Loucy (cell line): ENCODE results near the gene STX16.

Experiments
- H2AFZ ChIP-seq: fragments of 200-600 bp; sonication (generic); 2 replicates; pipeline ENCODE4 v1.6.0; 2016; ENCODE audit warnings: antibody characterized with exemption, mild to moderate bottlenecking, low read length, moderate library complexity
- H3F3A ChIP-seq: fragments of 200-600 bp; 2 replicates; pipeline ENCODE4 v1.6.0; 2016; ENCODE audit warnings: antibody characterized with exemption, low read depth, mild to moderate bottlenecking
- H3K27me3 ChIP-seq: fragments of 200-600 bp; sonication (generic); 2 replicates; pipeline ENCODE4 v1.6.1; 2014; ENCODE audit warnings: low read length, mild to moderate bottlenecking; ENCODE audit not compliant: insufficient read depth, poor library complexity, severe bottlenecking
- H3K36me3 ChIP-seq: fragments of 200-600 bp; sonication (generic); 2 replicates; pipeline ENCODE4 v1.6.1; 2016; ENCODE audit warnings: low read length; ENCODE audit not compliant: insufficient read depth
- H3K4me1 ChIP-seq: fragments of 200-600 bp; sonication (generic); 2 replicates; pipeline ENCODE4 v1.5.1; 2014; ENCODE audit warnings: low read length, mild to moderate bottlenecking; ENCODE audit not compliant: insufficient read depth, poor library complexity, severe bottlenecking
- H3K4me2 ChIP-seq: fragments of 200-600 bp; sonication (generic); 2 replicates; pipeline ENCODE4 v1.6.0; 2014; ENCODE audit warnings: antibody characterized with exemption, low read length, low read depth, mild to moderate bottlenecking; ENCODE audit not compliant: poor library complexity, severe bottlenecking
- H3K4me3 ChIP-seq: fragments of 200-600 bp; sonication (generic); 2 replicates; pipeline ENCODE4 v1.5.1; 2014; ENCODE audit warnings: low read length, mild to moderate bottlenecking, mixed read lengths; ENCODE audit not compliant: poor library complexity, severe bottlenecking
- H3K79me2 ChIP-seq: fragments of 200-600 bp; sonication (generic); 2 replicates; pipeline ENCODE4 v1.6.1; 2014; ENCODE audit warnings: low read length; ENCODE audit not compliant: insufficient read depth
- H3K9ac ChIP-seq: fragments of 200-600 bp; sonication (generic); 2 replicates; pipeline ENCODE4 v1.6.0; 2014; ENCODE audit warnings: mild to moderate bottlenecking, low read depth, low read length, moderate library complexity; ENCODE audit not compliant: poor library complexity, severe bottlenecking
- H3K9me2 ChIP-seq: fragments of 200-600 bp; sonication (generic); replicated peaks from 2 replicates; pipeline ENCODE4 v1.6.1; 2016; ENCODE audit warnings: low read depth, low read length, mixed read lengths
- H3K9me3 ChIP-seq: fragments of 200-600 bp; sonication (generic); 2 replicates; pipeline ENCODE4 v1.6.1; 2014; ENCODE audit warnings: mild to moderate bottlenecking, antibody characterized with exemption, low read length, low read depth; ENCODE audit not compliant: insufficient read depth
- H4K20me1 ChIP-seq: fragments of 200-600 bp; sonication (generic); 2 replicates; pipeline ENCODE4 v1.6.0; 2014; ENCODE audit warnings: antibody characterized with exemption, low read length, mild to moderate bottlenecking; ENCODE audit not compliant: insufficient read depth, poor library complexity, severe bottlenecking
- CTCF ChIP-seq: fragments of 200-600 bp; sonication (generic); conservative IDR thresholded peaks from 2 replicates; pipeline ENCODE4 v1.5.1; 2014; ENCODE audit warnings: mild to moderate bottlenecking, antibody characterized with exemption, low read length
- EZH2phosphoT487 ChIP-seq: fragments of 200-600 bp; IDR thresholded peaks from 2 replicates; pipeline ENCODE4 v1.6.1; 2018; ENCODE audit warnings: antibody characterized with exemption, mild to moderate bottlenecking, moderate library complexity, borderline replicate concordance

STX16 gene

DNA sequence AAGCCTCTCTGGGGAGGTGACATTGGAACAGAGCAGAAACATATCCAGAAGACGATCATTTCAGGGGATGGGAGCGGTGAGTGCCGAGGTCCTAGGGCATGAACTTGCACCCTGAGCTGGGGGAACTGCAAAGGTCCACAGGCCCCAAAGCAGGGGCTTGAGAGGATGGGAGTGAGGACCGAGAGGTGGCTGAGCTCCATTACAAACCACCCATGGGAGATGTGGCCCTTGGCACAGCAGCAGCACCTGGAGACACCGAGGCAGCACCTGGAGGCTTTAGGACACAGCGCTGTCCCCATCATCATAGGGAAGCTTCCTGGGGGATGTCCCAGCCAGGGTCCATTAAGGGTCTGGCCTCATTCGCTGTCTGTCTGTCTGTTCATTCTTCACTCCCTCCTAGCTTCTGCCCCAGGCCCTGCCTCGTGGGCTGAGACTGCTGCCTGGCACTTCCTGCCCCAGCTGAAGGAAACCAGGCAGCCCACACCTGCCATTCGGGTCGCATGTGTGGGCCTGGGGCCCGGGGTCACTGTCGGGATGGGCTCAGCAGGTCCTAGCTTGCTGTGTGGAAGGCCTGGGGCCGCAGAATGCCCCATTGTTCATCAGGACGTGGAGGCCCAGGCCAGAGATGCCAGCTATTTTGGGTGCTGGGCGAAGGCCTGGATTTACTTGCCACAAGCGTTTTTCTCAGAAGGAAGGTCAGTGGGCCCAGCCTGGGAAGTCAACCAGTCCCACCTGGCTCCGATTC, 42.8 kb upstream of the STX16 start:
- Histone ChIP-seq H3K4me3 (no peak overlapping the region), H3F3A (no peaks in the 10 kb centered on the region), H3K9me3 (no peaks in the 10 kb centered on the region), H3K79me2 (no peaks in the 10 kb centered on the region), H3K4me2 (no peak overlapping the region), H3K36me3 (no peaks in the 10 kb centered on the region), H3K4me1 (no peaks in the 10 kb centered on the region), H4K20me1 (no peaks in the 10 kb centered on the region), H3K27me3 (no peaks in the 10 kb centered on the region), H3K9ac (no peak overlapping the region), H3K9me2 (no peaks in the 10 kb centered on the region), H2AFZ (no peak overlapping the region)
- TF ChIP-seq EZH2phosphoT487, result no peak
- TF ChIP-seq CTCF, result no peak

DNA sequence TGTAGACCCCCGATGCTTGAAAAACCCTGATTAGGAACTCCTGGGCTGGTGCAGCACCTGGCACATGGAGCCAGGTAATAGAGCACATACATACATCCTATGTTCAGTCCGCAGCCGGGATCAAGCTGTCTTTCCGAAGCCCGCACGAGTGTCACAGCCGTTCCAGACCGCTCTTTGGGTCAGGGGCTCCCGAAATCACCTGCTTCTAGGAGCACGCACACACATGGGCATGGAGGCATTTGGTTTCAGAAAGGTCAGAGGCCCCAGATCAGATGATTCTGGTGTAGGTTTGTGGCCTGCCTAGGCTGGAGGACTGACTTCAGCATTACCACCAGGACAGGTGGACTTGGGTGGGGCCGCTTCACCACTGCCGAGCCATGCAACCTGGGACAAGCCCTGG, 42.1 kb upstream of the STX16 start:
- H3K27me3 ChIP-seq, result no peaks in the 10 kb centered on the region
- H3F3A ChIP-seq, result no peaks in the 10 kb centered on the region
- no peaks in the 10 kb centered on the region for H3K79me2 ChIP-seq
- no peaks in the 10 kb centered on the region for H3K9me2 ChIP-seq
- no peaks in the 10 kb centered on the region for H3K36me3 ChIP-seq
- H3K4me2 ChIP-seq, result no peak overlapping the region
- H4K20me1 ChIP-seq, result no peaks in the 10 kb centered on the region
- H3K9ac ChIP-seq, result no peak overlapping the region
- no peaks in the 10 kb centered on the region for H3K4me1 ChIP-seq
- no peaks in the 10 kb centered on the region for H3K9me3 ChIP-seq
- H2AFZ ChIP-seq, result no peak overlapping the region
- H3K4me3 ChIP-seq, result no peak overlapping the region
- TF ChIP-seq EZH2phosphoT487, result no peak
- TF ChIP-seq CTCF, result no peak

- Histone ChIP-seq H3K9ac (no peak overlapping the region), H2AFZ (no peak overlapping the region), H3K9me3 (no peaks in the 10 kb centered on the region), H3F3A (no peaks in the 10 kb centered on the region), H3K79me2 (no peaks in the 10 kb centered on the region), H3K27me3 (no peaks in the 10 kb centered on the region), H4K20me1 (no peaks in the 10 kb centered on the region), H3K9me2 (no peaks in the 10 kb centered on the region), H3K36me3 (no peaks in the 10 kb centered on the region), H3K4me2 (no peak overlapping the region), H3K4me1 (no peaks in the 10 kb centered on the region), H3K4me3 (no peak overlapping the region)
- TF ChIP-seq CTCF (no peak), EZH2phosphoT487 (no peak)
These were observed 40.8 kb upstream of the STX16 start for GRCh38 chr20:58610071-58610800.
